Measurements from ENCODE around the gene STXBP5L.
"Not testable (repeated sequence)": the region's sequence is repeated elsewhere in the genome, so short reads cannot be mapped to it uniquely, and the experiment has no call there.

The STXBP5L gene

DNA sequence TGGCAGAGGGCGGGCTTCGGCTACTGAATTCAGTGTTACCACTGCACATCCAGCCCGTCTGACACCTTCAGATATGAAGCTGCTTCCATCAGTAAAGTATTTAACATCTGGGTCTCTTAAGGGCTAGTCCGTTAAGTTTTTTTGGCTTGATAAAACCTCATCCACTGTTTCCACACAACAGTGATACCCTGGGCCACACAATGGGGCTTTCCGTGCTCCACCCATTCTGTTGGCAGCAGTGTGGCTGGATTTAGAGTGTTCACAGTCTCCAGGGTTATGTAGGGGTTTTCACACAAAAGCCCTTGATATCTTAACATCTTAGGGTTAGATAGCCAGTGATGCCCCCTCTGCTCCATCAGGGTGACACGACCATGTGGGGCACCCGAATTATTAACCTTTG lies 165.0 kb downstream of the STXBP5L start:
- TF ChIP-seq, protein P1, sequence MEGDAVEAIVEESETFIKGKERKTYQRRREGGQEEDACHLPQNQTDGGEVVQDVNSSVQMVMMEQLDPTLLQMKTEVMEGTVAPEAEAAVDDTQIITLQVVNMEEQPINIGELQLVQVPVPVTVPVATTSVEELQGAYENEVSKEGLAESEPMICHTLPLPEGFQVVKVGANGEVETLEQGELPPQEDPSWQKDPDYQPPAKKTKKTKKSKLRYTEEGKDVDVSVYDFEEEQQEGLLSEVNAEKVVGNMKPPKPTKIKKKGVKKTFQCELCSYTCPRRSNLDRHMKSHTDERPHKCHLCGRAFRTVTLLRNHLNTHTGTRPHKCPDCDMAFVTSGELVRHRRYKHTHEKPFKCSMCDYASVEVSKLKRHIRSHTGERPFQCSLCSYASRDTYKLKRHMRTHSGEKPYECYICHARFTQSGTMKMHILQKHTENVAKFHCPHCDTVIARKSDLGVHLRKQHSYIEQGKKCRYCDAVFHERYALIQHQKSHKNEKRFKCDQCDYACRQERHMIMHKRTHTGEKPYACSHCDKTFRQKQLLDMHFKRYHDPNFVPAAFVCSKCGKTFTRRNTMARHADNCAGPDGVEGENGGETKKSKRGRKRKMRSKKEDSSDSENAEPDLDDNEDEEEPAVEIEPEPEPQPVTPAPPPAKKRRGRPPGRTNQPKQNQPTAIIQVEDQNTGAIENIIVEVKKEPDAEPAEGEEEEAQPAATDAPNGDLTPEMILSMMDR (IDR thresholded peaks at IDR 0.05; ENCODE audit: extremely low read depth, insufficient read depth, missing control alignments) = no peak
- DNase-seq (ENCODE audit: low spot score) = no peak
- in situ Hi-C loops (cut with MboI; ENCODE audit: low pct_unique_long_range_greater_than_20kb, low sequenced_read_pairs, unreplicated experiment) = no loop called here

GRCh38 chr3:121075191-121075590 lies 167.2 kb downstream of the STXBP5L start:
- TF ChIP-seq, protein P1 (IDR thresholded peaks at IDR 0.05; ENCODE audit: extremely low read depth, insufficient read depth, missing control alignments) = no peak
- in situ Hi-C loops (cut with MboI; ENCODE audit: low pct_unique_long_range_greater_than_20kb, low sequenced_read_pairs, unreplicated experiment) = no loop called here
- no peak for DNase-seq (ENCODE audit: low spot score)

GRCh38 chr3:121078378-121079101 lies 170.5 kb downstream of the STXBP5L start:
- DNase-seq (ENCODE audit: low spot score); in situ Hi-C loops (cut with MboI; ENCODE audit: low pct_unique_long_range_greater_than_20kb, low sequenced_read_pairs, unreplicated experiment): not testable (repeated sequence)

GRCh38 chr3:121096953-121097352 lies 188.9 kb downstream of the STXBP5L start:
- TF ChIP-seq, protein P1 (IDR thresholded peaks at IDR 0.05; ENCODE audit: extremely low read depth, insufficient read depth, missing control alignments) = no peak
- no peak for DNase-seq (ENCODE audit: low spot score)

DNA sequence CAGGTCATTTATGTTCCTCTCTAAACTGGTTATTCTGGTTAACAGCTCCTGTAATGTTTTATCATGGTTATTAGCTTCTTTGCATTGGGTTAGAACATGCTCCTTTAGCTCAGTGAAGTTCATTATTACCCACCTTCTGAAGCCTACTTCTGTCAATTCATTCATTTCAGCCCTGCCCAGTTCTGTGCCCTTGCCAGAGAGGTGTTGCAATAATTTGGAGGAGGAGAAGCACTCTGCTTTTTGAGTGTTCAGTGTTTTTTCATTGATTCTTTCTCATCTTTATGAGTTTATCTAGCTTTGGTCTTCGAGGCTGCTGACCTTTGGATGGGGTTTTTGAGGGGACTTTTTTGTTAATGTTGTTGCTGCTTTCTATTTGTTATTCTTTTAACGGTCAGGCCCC lies 203.1 kb downstream of the STXBP5L start:
- in situ Hi-C loops (cut with MboI; ENCODE audit: low pct_unique_long_range_greater_than_20kb, low sequenced_read_pairs, unreplicated experiment); DNase-seq (ENCODE audit: low spot score): not testable (repeated sequence)

More at GRCh38 chr3:121096953-121097352, 188.9 kb downstream of the STXBP5L start:
- in situ Hi-C loops (cut with MboI; ENCODE audit: low pct_unique_long_range_greater_than_20kb, low sequenced_read_pairs, unreplicated experiment) = no loop called here

GRCh38 chr3:121111914-121112612 lies 204.1 kb downstream of the STXBP5L start:
- TF ChIP-seq, protein P1 (IDR thresholded peaks at IDR 0.05; ENCODE audit: extremely low read depth, insufficient read depth, missing control alignments) = no peak
- in situ Hi-C loops (cut with MboI; ENCODE audit: low pct_unique_long_range_greater_than_20kb, low sequenced_read_pairs, unreplicated experiment) = no loop called here
- DNase-seq (ENCODE audit: low spot score) = no peak

DNA sequence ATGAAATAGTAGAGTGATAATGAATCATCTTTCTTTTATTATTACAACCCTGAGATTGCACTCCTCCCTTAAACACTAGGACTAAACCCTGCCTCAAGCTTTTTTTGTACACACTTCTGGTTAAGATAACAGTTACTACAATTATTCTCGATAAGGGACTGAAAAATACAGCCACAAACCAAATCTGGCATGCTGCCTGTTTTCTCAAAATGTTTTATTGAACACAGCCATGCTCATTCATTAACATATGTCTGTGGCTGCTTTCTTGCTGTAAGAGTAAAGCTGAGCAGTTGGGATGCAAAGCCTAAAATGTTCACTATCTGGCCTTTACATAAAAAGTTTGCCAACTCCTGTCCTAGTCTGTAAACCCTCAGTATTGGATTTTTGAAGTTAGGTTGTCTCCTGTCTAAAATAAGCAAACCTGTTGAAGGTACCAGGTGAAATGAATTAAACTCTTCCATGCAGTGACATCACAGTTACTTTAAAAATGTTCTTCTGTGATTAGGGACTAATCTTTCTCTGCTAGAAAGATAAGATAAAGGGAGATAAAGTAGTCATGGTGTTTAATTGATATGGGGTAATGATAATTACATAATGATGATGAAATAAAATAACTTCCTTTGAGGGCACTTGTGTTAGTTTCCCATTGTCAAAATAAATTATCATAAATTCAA lies 218.2 kb downstream of the STXBP5L start:
- no peak for DNase-seq (ENCODE audit: low spot score)
- TF ChIP-seq, protein P1 (IDR thresholded peaks at IDR 0.05; ENCODE audit: extremely low read depth, insufficient read depth, missing control alignments) = no peak
- in situ Hi-C loops (cut with MboI; ENCODE audit: low pct_unique_long_range_greater_than_20kb, low sequenced_read_pairs, unreplicated experiment) = no loop called here
